Measurements from ENCODE around the gene CCDC144A.
"Not testable (repeated sequence)": the region's sequence is repeated elsewhere in the genome, so short reads cannot be mapped to it uniquely, and the experiment has no call there.

Gene CCDC144A

GRCh38 chr17:16817940-16818339 is 127.9 kb downstream of the CCDC144A start:
- not testable (repeated sequence) for H3K4me3 ChIP-seq, H3K27ac ChIP-seq

- Histone ChIP-seq H3K27ac (peak overlapping the region in 2 of 21 experiments; percentile 29 to 71), H3K4me3 (no peak overlapping the region)
These were observed 128.3 kb downstream of the CCDC144A start for GRCh38 chr17:16818340-16818739.

- Histone ChIP-seq H3K27ac (peak overlapping the region in 2 of 21 experiments; percentile 29 to 71), H3K4me3 (no peak overlapping the region)
These were observed 129.0 kb downstream of the CCDC144A start for GRCh38 chr17:16818821-16819683.

- no peak overlapping the region for H3K4me3 ChIP-seq
- H3K27ac ChIP-seq: peak overlapping the region in 1 of 21 experiments; percentile 45
These were observed 130.3 kb downstream of the CCDC144A start for GRCh38 chr17:16820161-16820877.

- H3K27ac ChIP-seq: peak overlapping the region in 1 of 21 experiments; percentile 45
These were observed 131.0 kb downstream of the CCDC144A start for GRCh38 chr17:16820979-16821543.

GRCh38 chr17:16822133-16822532 is 132.1 kb downstream of the CCDC144A start:
- H3K4me3 ChIP-seq, H3K27ac ChIP-seq: not testable (repeated sequence)

More at GRCh38 chr17:16820979-16821543, 131.0 kb downstream of the CCDC144A start:
- H3K4me3 ChIP-seq: no peak overlapping the region

GRCh38 chr17:16823768-16824406 is 133.8 kb downstream of the CCDC144A start:
- H3K4me3 ChIP-seq, H3K27ac ChIP-seq: not testable (repeated sequence)
